Body of pancreas (tissue), 4 donors: ENCODE measurements around the gene TRAPPC5.

Experiments
- CTCF ChIP-seq, 7 experiments: fragments of 450-650 bp in 4 of 7; fragments of 200-600 bp in 3 of 7; sonication (generic) in 3 of 7; IDR thresholded peaks; one replicate each; pipeline ENCODE4 v1.5.1; 2016 to 2019; ENCODE audit warnings: antibody characterized with exemption in 7 of 7
- POLR2A ChIP-seq, 3 donors: fragments of 450-650 bp; IDR thresholded peaks; one replicate each; pipeline ENCODE4 v1.6.1; 2016; ENCODE audit warnings: antibody characterized with exemption in 3 of 3, mild to moderate bottlenecking in 2 of 3

GRCh38 chr19:7699003-7699402, 18.4 kb downstream of the TRAPPC5 start:
- no peak for TF ChIP-seq CTCF (IDR thresholded peaks at IDR 0.05)
- TF ChIP-seq POLR2A (IDR thresholded peaks at IDR 0.05): no peak
